CD14-positive monocyte (primary cell): ENCODE measurements around the gene SPECC1L. TPM values are rescaled to one million over a fixed set of nuclear protein-coding genes. Genes with fewer than 3 reads are reported as not detected.
"Not testable (repeated sequence)": the region's sequence is repeated elsewhere in the genome, so short reads cannot be mapped to it uniquely, and the experiment has no call there.

Experiments used
- DNase-seq, 3 donors: peaks; one replicate each; pipeline ENCODE4 v3.0.0-alpha.2; 2011 to 2022
- H2AFZ ChIP-seq: 2 replicates; pipeline ENCODE4 v1.6.0; 2012; ENCODE audit warnings: mild to moderate bottlenecking, low read depth, low read length, inconsistent platforms; ENCODE audit not compliant: insufficient read depth, poor library complexity, severe bottlenecking
- H3K27ac ChIP-seq, 2 donors: 1 replicate in 1 of 2; 2 replicates in 1 of 2; pipeline ENCODE4 v1.5.1; 2012 to 2013; ENCODE audit warnings: low read length in 2 of 2, control low read depth in 1 of 2, inconsistent platforms in 1 of 2, low read depth in 1 of 2, mild to moderate bottlenecking in 1 of 2
- H3K27me3 ChIP-seq, 2 donors: one replicate each; pipeline versions ENCODE4 v1.6.0 to v1.6.1; 2011 to 2013; ENCODE audit warnings: low read length in 2 of 2; ENCODE audit not compliant: control insufficient read depth in 2 of 2, insufficient read depth in 2 of 2
- H3K36me3 ChIP-seq, 2 donors: replicated peaks in 1 of 2; 1 replicate in 1 of 2; 2 replicates in 1 of 2; pipeline versions ENCODE4 v1.5.1 to v1.6.1; 2012 to 2013; ENCODE audit warnings: low read length in 2 of 2, control low read depth in 1 of 2, inconsistent platforms in 1 of 2, mild to moderate bottlenecking in 1 of 2; ENCODE audit not compliant: insufficient read depth in 2 of 2, control insufficient read depth in 1 of 2
- H3K4me1 ChIP-seq, 2 donors: 1 replicate in 1 of 2; 2 replicates in 1 of 2; pipeline versions ENCODE4 v1.5.1 to v1.6.1; 2012 to 2013; ENCODE audit warnings: low read length in 2 of 2, control low read depth in 1 of 2, inconsistent platforms in 1 of 2, mild to moderate bottlenecking in 1 of 2, moderate library complexity in 1 of 2; ENCODE audit not compliant: insufficient read depth in 2 of 2, control insufficient read depth in 1 of 2
- H3K4me2 ChIP-seq: replicated peaks from 2 replicates; pipeline ENCODE3; 2012; ENCODE audit warnings: low read length, moderate library complexity, mild to moderate bottlenecking; ENCODE audit not compliant: poor library complexity, severe bottlenecking; ENCODE audit errors: extremely low read depth
- H3K4me3 ChIP-seq, 3 experiments: fragments of 200-600 bp in 1 of 3; sonication (generic) in 1 of 3; replicated peaks in 1 of 3; 1 replicate in 2 of 3; 2 replicates in 1 of 3; pipeline ENCODE4 v1.5.1; 2011 to 2013; ENCODE audit warnings: low read length in 3 of 3, mild to moderate bottlenecking in 3 of 3, control low read depth in 2 of 3, low read depth in 2 of 3, inconsistent platforms in 1 of 3, moderate library complexity in 1 of 3
- H3K79me2 ChIP-seq: 2 replicates; pipeline ENCODE4 v1.6.0; 2012; ENCODE audit warnings: mild to moderate bottlenecking, control low read depth, inconsistent platforms, low read length, moderate library complexity; ENCODE audit not compliant: insufficient read depth
- H3K9ac ChIP-seq: 2 replicates; pipeline ENCODE4 v1.6.0; 2017; ENCODE audit warnings: low read length, mild to moderate bottlenecking; ENCODE audit not compliant: insufficient read depth, poor library complexity, severe bottlenecking
- H3K9me3 ChIP-seq, 2 donors: replicated peaks in 1 of 2; 1 replicate in 1 of 2; 2 replicates in 1 of 2; pipeline versions ENCODE4 v1.5.1 to v1.6.1; 2012 to 2013; ENCODE audit warnings: low read length in 2 of 2, control low read depth in 1 of 2; ENCODE audit not compliant: control insufficient read depth in 1 of 2, insufficient read depth in 1 of 2
- H4K20me1 ChIP-seq: 2 replicates; pipeline ENCODE4 v1.6.0; 2012; ENCODE audit warnings: mild to moderate bottlenecking, low read length, control low read depth, moderate library complexity; ENCODE audit not compliant: insufficient read depth
- H3K27ac Mint-ChIP-seq, 7 donors: one replicate each; pipeline ENCODE4 v1.8.0; 2020; ENCODE audit warnings: mild to moderate bottlenecking in 7 of 7, mixed read lengths in 7 of 7, moderate library complexity in 6 of 7, inconsistent platforms in 2 of 7
- H3K27me3 Mint-ChIP-seq, 3 donors: one replicate each; pipeline ENCODE4 v1.8.0; 2021 to 2022; ENCODE audit warnings: low read depth in 3 of 3, mild to moderate bottlenecking in 3 of 3, mixed read lengths in 3 of 3, moderate library complexity in 3 of 3, inconsistent platforms in 1 of 3
- H3K36me3 Mint-ChIP-seq, 2 donors: one replicate each; pipeline ENCODE4 v1.8.0; 2020; ENCODE audit warnings: mixed read lengths in 2 of 2, inconsistent platforms in 1 of 2, mild to moderate bottlenecking in 1 of 2
- H3K4me1 Mint-ChIP-seq: one replicate; pipeline ENCODE4 v1.8.0; 2020; ENCODE audit warnings: mild to moderate bottlenecking, mixed read lengths
- H3K4me3 Mint-ChIP-seq, 2 donors: one replicate each; pipeline ENCODE4 v1.8.0; 2020; ENCODE audit warnings: mild to moderate bottlenecking in 2 of 2, mixed read lengths in 2 of 2, moderate library complexity in 1 of 2
- H3K9me3 Mint-ChIP-seq, 7 donors: one replicate each; pipeline ENCODE4 v1.8.0; 2020 to 2022; ENCODE audit warnings: mixed read lengths in 7 of 7, mild to moderate bottlenecking in 6 of 7, moderate library complexity in 6 of 7, inconsistent platforms in 2 of 7
- WGBS: methylation state at CpG from one replicate; pipeline ENCODE4 v1.1.5; 2013; ENCODE audit warnings: missing lambda C conversion rate; ENCODE audit not compliant: insufficient coverage; 5-methylcytosine and 5-hydroxymethylcytosine counted together
- intact Hi-C, 2 donors: fragments of 100-400 bp; cut with micrococcal nuclease; formaldehyde crosslinking; loops; one replicate each; pipeline versions ENCODE4 v1.15.0 to v1.15.1; 2023
- polyA plus RNA-seq, 3 donors: library from polyadenylated mRNA; depleted of rRNA in 1 of 3; unstranded in 2 of 3; stranded (reverse) in 1 of 3; fragments of 300-500 nt in 2 of 3; fragments of >200 nt in 1 of 3; fragmentation: Illumina TruSeq in 2 of 3; gene quantifications; 1 replicate in 2 of 3; 2 replicates in 1 of 3; pipeline ENCODE4 v1.2.3, GENCODE V29; 2012 to 2021
- TF ChIP-seq, protein P1 (sequence below): fragments of 200-600 bp; IDR thresholded peaks from one replicate; pipeline ENCODE4 v1.8.0; 2022; ENCODE audit warnings: antibody characterized with exemption, mild to moderate bottlenecking

The SPECC1L gene
- polyA plus RNA-seq, 3 donors, result 2.5 to 7.2 (median 4.9) TPM

DNA sequence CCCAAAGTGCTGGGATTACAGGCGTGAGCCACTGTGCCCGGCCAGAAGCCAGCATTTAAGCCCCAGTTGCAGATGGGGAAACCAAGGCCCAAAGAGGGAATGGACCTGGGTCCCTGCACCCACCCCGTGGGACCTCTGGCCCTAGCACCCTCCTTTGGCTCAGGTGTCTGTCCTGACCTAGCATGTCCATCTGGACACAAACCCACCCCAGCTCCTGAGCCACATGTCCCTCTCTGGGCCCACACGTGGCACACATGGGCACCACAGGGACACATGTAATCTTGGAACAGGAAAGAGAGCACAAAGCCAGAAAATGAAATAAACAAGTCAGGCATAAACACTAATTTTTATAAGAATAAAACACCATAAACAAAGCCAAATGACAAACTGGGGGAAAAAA lies 35.3 kb upstream of the SPECC1L start:
- Histone ChIP-seq H3K36me3 (no peaks in the 10 kb centered on the region), H3K27me3 (no peaks in the 10 kb centered on the region), H4K20me1 (no peaks in the 10 kb centered on the region), H3K9ac (no peak overlapping the region), H3K4me3 (no peak overlapping the region), H3K9me3 (no peaks in the 10 kb centered on the region), H3K27ac (no peak overlapping the region), H3K4me2 (no peak overlapping the region), H3K4me1 (peaks cover 1 to 2% of the 10 kb centered on the region in 2 donors), H2AFZ (no peak overlapping the region), H3K79me2 (no peaks in the 10 kb centered on the region)
- peaks cover 0 to 3% (median 0%) of the 10 kb centered on the region in 3 donors for H3K27me3 Mint-ChIP-seq
- H3K36me3 Mint-ChIP-seq, result no peaks in the 10 kb centered on the region
- H3K4me1 Mint-ChIP-seq, result peaks cover 4% of the 10 kb centered on the region
- H3K9me3 Mint-ChIP-seq, result peaks cover 0 to 6% (median 1%) of the 10 kb centered on the region in 7 donors
- intact Hi-C loops, result no loop called here
- H3K4me3 Mint-ChIP-seq, result no peak overlapping the region
- peak overlapping the region in 2 of 7 donors; percentile 28 to 68 for H3K27ac Mint-ChIP-seq
- DNase-seq, result no peak
- TF ChIP-seq, protein P1, sequence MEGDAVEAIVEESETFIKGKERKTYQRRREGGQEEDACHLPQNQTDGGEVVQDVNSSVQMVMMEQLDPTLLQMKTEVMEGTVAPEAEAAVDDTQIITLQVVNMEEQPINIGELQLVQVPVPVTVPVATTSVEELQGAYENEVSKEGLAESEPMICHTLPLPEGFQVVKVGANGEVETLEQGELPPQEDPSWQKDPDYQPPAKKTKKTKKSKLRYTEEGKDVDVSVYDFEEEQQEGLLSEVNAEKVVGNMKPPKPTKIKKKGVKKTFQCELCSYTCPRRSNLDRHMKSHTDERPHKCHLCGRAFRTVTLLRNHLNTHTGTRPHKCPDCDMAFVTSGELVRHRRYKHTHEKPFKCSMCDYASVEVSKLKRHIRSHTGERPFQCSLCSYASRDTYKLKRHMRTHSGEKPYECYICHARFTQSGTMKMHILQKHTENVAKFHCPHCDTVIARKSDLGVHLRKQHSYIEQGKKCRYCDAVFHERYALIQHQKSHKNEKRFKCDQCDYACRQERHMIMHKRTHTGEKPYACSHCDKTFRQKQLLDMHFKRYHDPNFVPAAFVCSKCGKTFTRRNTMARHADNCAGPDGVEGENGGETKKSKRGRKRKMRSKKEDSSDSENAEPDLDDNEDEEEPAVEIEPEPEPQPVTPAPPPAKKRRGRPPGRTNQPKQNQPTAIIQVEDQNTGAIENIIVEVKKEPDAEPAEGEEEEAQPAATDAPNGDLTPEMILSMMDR, result no peak
- WGBS, result 93% methylated on average over 3 of the region's 4 CpGs

DNA sequence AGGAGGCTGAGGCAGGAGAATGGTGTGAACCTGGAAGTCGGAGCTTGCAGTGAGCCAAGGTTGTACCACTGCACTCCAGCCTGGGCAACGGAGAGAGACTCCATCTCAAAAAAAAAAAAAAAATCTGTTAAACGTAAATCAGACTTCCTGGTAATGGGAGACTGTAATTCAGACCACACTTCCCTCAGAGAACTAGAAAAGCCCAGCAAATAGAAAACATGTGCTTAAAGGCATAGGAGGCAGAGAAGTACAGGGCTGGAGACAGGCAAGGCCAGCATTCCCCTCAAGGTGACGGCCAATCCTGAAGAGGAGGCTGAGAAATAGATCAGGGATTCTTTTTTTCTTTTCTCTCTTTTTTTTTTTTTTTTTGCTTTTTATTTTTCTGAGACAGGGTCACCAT lies 34.0 kb upstream of the SPECC1L start:
- H3K4me3 ChIP-seq, result no peak overlapping the region
- H3K27me3 ChIP-seq, result no peaks in the 10 kb centered on the region
- no peaks in the 10 kb centered on the region for H3K36me3 ChIP-seq
- no peak overlapping the region for H3K4me2 ChIP-seq
- Mint-ChIP-seq H3K4me1 (peaks cover 16% of the 10 kb centered on the region), H3K4me3 (no peak overlapping the region), H3K9me3 (peaks cover 0 to 6% (median 1%) of the 10 kb centered on the region in 7 donors), H3K36me3 (no peaks in the 10 kb centered on the region), H3K27me3 (peaks cover 0 to 3% (median 0%) of the 10 kb centered on the region in 3 donors), H3K27ac (peak overlapping the region in 2 of 7 donors; percentile 35 to 36)
- intact Hi-C loops, result no loop called here
- H2AFZ ChIP-seq, result no peak overlapping the region
- TF ChIP-seq, protein P1, result no peak
- DNase-seq, result no peak
- H4K20me1 ChIP-seq, result no peaks in the 10 kb centered on the region
- peaks cover 12% of the 10 kb centered on the region in 2 donors for H3K4me1 ChIP-seq
- H3K27ac ChIP-seq, result no peak overlapping the region
- WGBS, result no CpG with 5 or more reads among the region's 4 CpGs
- H3K9ac ChIP-seq, result no peak overlapping the region
- H3K79me2 ChIP-seq, result no peaks in the 10 kb centered on the region
- no peaks in the 10 kb centered on the region for H3K9me3 ChIP-seq

DNA sequence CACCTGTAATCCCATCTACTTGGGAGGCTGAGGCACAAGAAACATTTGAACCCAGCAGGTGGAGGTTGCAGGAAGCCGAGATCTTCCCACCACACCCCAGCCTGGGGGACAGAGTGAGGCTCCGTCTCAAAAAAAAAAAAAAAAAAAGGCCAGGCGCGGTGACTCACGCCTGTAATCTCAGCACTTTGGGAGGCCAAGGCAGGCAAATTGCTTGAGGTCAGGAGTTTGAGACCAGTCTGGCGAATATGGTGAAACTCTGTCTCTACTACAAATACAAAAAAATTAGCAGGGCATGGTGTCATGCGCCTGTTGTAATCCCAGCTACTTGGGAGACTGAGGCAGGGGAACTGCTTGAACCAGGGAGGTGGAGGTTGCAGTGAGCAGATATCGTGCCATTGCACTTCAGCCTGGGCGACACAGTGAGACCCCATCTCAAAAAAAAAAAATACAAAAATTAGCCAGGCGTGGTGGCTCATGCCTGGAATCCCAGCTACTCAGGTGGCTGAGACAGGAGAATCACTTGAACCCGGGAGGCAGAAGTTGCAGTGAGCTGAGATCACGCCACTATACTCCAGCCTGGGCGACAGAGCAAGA lies 32.4 kb upstream of the SPECC1L start:
- DNase-seq, H3K36me3 Mint-ChIP-seq, H3K9me3 Mint-ChIP-seq, H3K79me2 ChIP-seq, H3K4me3 ChIP-seq, H3K36me3 ChIP-seq, H2AFZ ChIP-seq, H3K27me3 Mint-ChIP-seq, H3K27me3 ChIP-seq, H3K9ac ChIP-seq, H4K20me1 ChIP-seq, H3K27ac ChIP-seq, H3K9me3 ChIP-seq, intact Hi-C loops, H3K4me3 Mint-ChIP-seq, H3K4me2 ChIP-seq, H3K27ac Mint-ChIP-seq: not testable (repeated sequence)
- H3K4me1 Mint-ChIP-seq, result peaks cover 30% of the 10 kb centered on the region
- peaks cover 25% of the 10 kb centered on the region in 2 donors for H3K4me1 ChIP-seq
- 83% methylated on average over 3 of the region's 13 CpGs for WGBS
